Keratinocyte (primary cell): Measurements from ENCODE around the gene UFSP1. TPM values are rescaled to one million over a fixed set of nuclear protein-coding genes. Genes with fewer than 3 reads are reported as not detected.
A peak's percentile ranks its signal among the peaks of the same experiment; 100 is the strongest.

ENCODE experiments used
- DNase-seq: peaks from one replicate; pipeline ENCODE4 v3.0.0-alpha.2; 2011; ENCODE audit warnings: low read depth, missing footprints, low spot score
- FAIRE-seq: peaks from 2 replicates; lab custom pipeline; 2011; peaks lifted over from hg19 to GRCh38; lab: Jason Lieb, UNC
- H2AFZ ChIP-seq: 2 replicates; pipeline ENCODE4 v1.6.0; 2012; ENCODE audit warnings: low read length, control low read depth, inconsistent platforms; ENCODE audit not compliant: control insufficient read depth
- H3K27ac ChIP-seq: 2 replicates; pipeline ENCODE4 v1.5.1; 2011; ENCODE audit warnings: low read length; ENCODE audit not compliant: control insufficient read depth, insufficient read depth
- H3K27me3 ChIP-seq: 3 replicates; pipeline ENCODE4 v1.6.0; 2011; ENCODE audit warnings: low read length; ENCODE audit not compliant: control insufficient read depth, insufficient read depth; ENCODE audit errors: extremely low read depth
- H3K36me3 ChIP-seq, 2 experiments: 2 replicates in 1 of 2; 3 replicates in 1 of 2; pipeline ENCODE4 v1.5.1; 2011; ENCODE audit warnings: low read length in 2 of 2, mild to moderate bottlenecking in 1 of 2; ENCODE audit not compliant: control insufficient read depth in 2 of 2, insufficient read depth in 2 of 2; ENCODE audit errors: extremely low read depth in 1 of 2
- H3K4me1 ChIP-seq: 3 replicates; pipeline ENCODE4 v1.5.1; 2011; ENCODE audit warnings: low read length; ENCODE audit not compliant: control insufficient read depth, insufficient read depth; ENCODE audit errors: extremely low read depth
- H3K4me2 ChIP-seq: 3 replicates; pipeline ENCODE4 v1.6.0; 2011; ENCODE audit warnings: low read depth, low read length; ENCODE audit not compliant: control insufficient read depth, insufficient read depth; ENCODE audit errors: extremely low read depth
- H3K4me3 ChIP-seq, 3 experiments: fragments of 200-600 bp in 1 of 3; sonication (generic) in 1 of 3; 2 replicates in 2 of 3; 3 replicates in 1 of 3; pipeline ENCODE4 v1.5.1; 2011 to 2016; ENCODE audit warnings: low read length in 3 of 3, mild to moderate bottlenecking in 3 of 3, control low read depth in 2 of 3, inconsistent platforms in 1 of 3, low read depth in 1 of 3, mixed read lengths in 1 of 3, mixed run types in 1 of 3, moderate library complexity in 1 of 3; ENCODE audit not compliant: control insufficient read depth in 2 of 3, insufficient read depth in 2 of 3; ENCODE audit errors: extremely low read depth in 1 of 3
- H3K79me2 ChIP-seq: 2 replicates; pipeline ENCODE4 v1.6.0; 2012; ENCODE audit warnings: low read length; ENCODE audit not compliant: control insufficient read depth, insufficient read depth
- H3K9ac ChIP-seq: 3 replicates; pipeline ENCODE4 v1.6.0; 2011; ENCODE audit warnings: low read length; ENCODE audit not compliant: control insufficient read depth, insufficient read depth; ENCODE audit errors: extremely low read depth
- H3K9me1 ChIP-seq: 3 replicates; pipeline ENCODE4 v1.6.0; 2011; ENCODE audit warnings: low read length; ENCODE audit not compliant: control insufficient read depth, insufficient read depth; ENCODE audit errors: extremely low read depth
- H3K9me3 ChIP-seq: 2 replicates; pipeline ENCODE4 v1.5.1; 2012; ENCODE audit warnings: low read depth, low read length; ENCODE audit not compliant: control insufficient read depth
- H4K20me1 ChIP-seq: 3 replicates; pipeline ENCODE4 v1.6.0; 2011; ENCODE audit warnings: low read length; ENCODE audit not compliant: control insufficient read depth, insufficient read depth; ENCODE audit errors: extremely low read depth
- CTCF ChIP-seq, 3 experiments: IDR thresholded peaks in 1 of 3; conservative IDR thresholded peaks in 1 of 3; optimal IDR thresholded peaks in 1 of 3; 2 replicates in 2 of 3; 3 replicates in 1 of 3; pipeline versions ENCODE3 to v1.5.1; 2011; ENCODE audit warnings: low read length in 3 of 3, mild to moderate bottlenecking in 3 of 3, moderate library complexity in 2 of 3, control low read depth in 1 of 3, inconsistent platforms in 1 of 3; ENCODE audit not compliant: insufficient read depth in 2 of 3; ENCODE audit errors: extremely low read depth in 1 of 3
- EZH2 ChIP-seq: IDR thresholded peaks from one replicate; pipeline ENCODE4 v1.6.1; 2012; ENCODE audit warnings: inconsistent platforms, mild to moderate bottlenecking, low read length, moderate library complexity
- dilution Hi-C: fragments of 300-500 bp; cut with MboI; formaldehyde crosslinking; loops from one replicate; pipeline ENCODE4 v1.7.0; 2020; ENCODE audit warnings: low sequenced_read_pairs; ENCODE audit not compliant: extremely low pct_ligation_motif_present
- polyA plus RNA-seq, 5 experiments: library from polyadenylated mRNA; depleted of rRNA in 3 of 5; stranded (reverse) in 3 of 5; stranded (forward) in 1 of 5; unstranded in 1 of 5; fragments of >200 nt; gene quantifications; 1 replicate in 1 of 5; 2 replicates in 3 of 5; 3 replicates in 1 of 5; pipeline versions ENCODE4 v1.2.1 to v1.2.3, GENCODE V29; 2011 to 2012; ENCODE audit warnings: missing spikeins in 2 of 5, low read depth in 1 of 5, low replicate concordance in 1 of 5

Gene UFSP1
- polyA plus RNA-seq, 1 donor (not counting 4 experiments of a cell fraction or from before 2014, with no cell fraction given), result 1.0 TPM

GRCh38 chr7:100895956-100896731 lies 6.6 kb upstream of the UFSP1 start:
- no peak overlapping the region for H3K9ac ChIP-seq
- TF ChIP-seq EZH2 (peak; percentile 100), CTCF (optimal IDR thresholded peaks at IDR 0.05 in 1 of 3, IDR thresholded peaks at IDR 0.05 in 1 of 3, conservative IDR thresholded peaks at IDR 0.05 in 1 of 3; ENCODE audit: extremely low read depth in 1 of 3, insufficient read depth in 2 of 3, low read length in 3 of 3) (no peak)
- H3K27me3 ChIP-seq, result peaks cover 45% of the 10 kb centered on the region
- no peaks in the 10 kb centered on the region for H4K20me1 ChIP-seq
- H3K27ac ChIP-seq, result no peak overlapping the region
- no peaks in the 10 kb centered on the region for H3K36me3 ChIP-seq
- peaks cover 15% of the 10 kb centered on the region for H3K4me1 ChIP-seq
- no peak for FAIRE-seq
- peak overlapping the region; percentile 27 for H3K4me2 ChIP-seq
- no peak overlapping the region for H2AFZ ChIP-seq
- H3K79me2 ChIP-seq, result no peaks in the 10 kb centered on the region
- dilution Hi-C loops, result no loop called here
- H3K9me3 ChIP-seq, result no peaks in the 10 kb centered on the region
- no peak overlapping the region for H3K4me3 ChIP-seq
- DNase-seq, result no peak
- H3K9me1 ChIP-seq, result no peaks in the 10 kb centered on the region

- Histone ChIP-seq H3K4me2 (peak within 1 kb of the TSS; percentile 69), H3K36me3 (no peaks in the 10 kb centered on the region), H3K4me3 (peak within 1 kb of the TSS; percentile 31 to 57 (median 43)), H2AFZ (no peak within 1 kb of the TSS), H4K20me1 (no peaks in the 10 kb centered on the region), H3K9ac (no peak within 1 kb of the TSS), H3K4me1 (peaks cover 20% of the 10 kb centered on the region), H3K9me3 (no peaks in the 10 kb centered on the region), H3K9me1 (no peaks in the 10 kb centered on the region), H3K79me2 (no peaks in the 10 kb centered on the region), H3K27me3 (peaks cover 40% of the 10 kb centered on the region), H3K27ac (no peak within 1 kb of the TSS)
- TF ChIP-seq CTCF (optimal IDR thresholded peaks at IDR 0.05 in 1 of 3, IDR thresholded peaks at IDR 0.05 in 1 of 3, conservative IDR thresholded peaks at IDR 0.05 in 1 of 3; ENCODE audit: extremely low read depth in 1 of 3, insufficient read depth in 2 of 3, low read length in 3 of 3) (no peak), EZH2 (no peak)
- no peak for DNase-seq
- dilution Hi-C loops, result no loop called here
- FAIRE-seq, result no peak
Observed at GRCh38 chr7:100895701-100895955, 6.1 kb upstream of the UFSP1 start, which contains the start of gene ACHE. Gene ACHE (minus strand): TSS chr7:100895888. CDS start chr7:100894232, 1,656 bp downstream.
